ENCODE data around the gene GLS. TPM values are rescaled to one million over a fixed set of nuclear protein-coding genes. Genes with fewer than 3 reads are reported as not detected.
A peak's percentile ranks its signal among the peaks of the same experiment; 100 is the strongest.

The GLS gene
- total and polyA plus RNA-seq, 2 donors (not counting 3 experiments of a cell fraction or from before 2014, with no cell fraction given), result 49.0 to 183 TPM

DNA sequence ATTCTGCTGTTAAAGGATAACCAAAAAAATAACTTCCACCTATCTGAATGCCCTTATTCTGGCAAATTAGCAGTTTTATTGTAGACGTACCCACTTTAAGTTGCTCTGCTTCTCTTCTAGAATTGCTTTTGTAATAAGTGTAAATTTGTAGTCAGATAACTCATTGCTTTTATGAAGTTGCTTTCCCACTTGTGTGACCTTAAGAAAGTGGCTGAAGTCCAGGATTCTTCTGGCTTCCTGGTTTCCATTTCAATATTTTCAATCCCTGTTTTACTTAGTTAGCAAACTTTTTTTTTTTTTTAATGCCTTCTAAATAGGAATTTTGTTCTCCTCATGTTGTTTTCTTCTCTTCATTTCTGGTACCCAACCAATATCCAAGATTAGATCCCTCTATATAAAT lies 59.8 kb downstream of the GLS start:
- dilution Hi-C loops (cut with MboI; ENCODE audit: extremely low pct_ligation_motif_present, low sequenced_read_pairs) (no loop called here), intact Hi-C loops (cut with micrococcal nuclease) (no loop called here)
- Histone ChIP-seq H3K9me1 (replicated peaks; ENCODE audit: control insufficient read depth, extremely low read depth, insufficient read depth, low read length) (no peaks in the 10 kb centered on the region), H3K9me3 (replicated peaks; ENCODE audit: control insufficient read depth, insufficient read depth, low read length) (no peaks in the 10 kb centered on the region), H3K9ac (replicated peaks; ENCODE audit: extremely low read depth, insufficient read depth, low read length) (no peak overlapping the region), H3K4me1 (ENCODE audit: control insufficient read depth, extremely low read depth, insufficient read depth, low read length) (peaks cover 2% of the 10 kb centered on the region), H3K79me2 (ENCODE audit: control insufficient read depth, insufficient read depth, low read length) (no peaks in the 10 kb centered on the region), H2AFZ (ENCODE audit: low read depth, low read length) (no peak overlapping the region), H3K36me3 (ENCODE audit: control insufficient read depth in 2 of 2, extremely low read depth in 1 of 2, insufficient read depth in 2 of 2, low read length in 2 of 2) (peaks cover 0 to 6% of the 10 kb centered on the region in 2 experiments), H3K4me2 (ENCODE audit: insufficient read depth, low read length) (no peak overlapping the region), H3K27ac (ENCODE audit: insufficient read depth, low read depth, low read length) (no peak overlapping the region), H3K4me3 (replicated peaks in 1 of 3; ENCODE audit: insufficient read depth in 1 of 3, low read depth in 1 of 3, low read length in 3 of 3) (no peak overlapping the region), H3K27me3 (ENCODE audit: control insufficient read depth in 2 of 2, insufficient read depth in 2 of 2, low read length in 2 of 2) (no peaks in the 10 kb centered on the region), H4K20me1 (replicated peaks; ENCODE audit: control insufficient read depth, extremely low read depth, insufficient read depth, low read length) (no peaks in the 10 kb centered on the region)
- FAIRE-seq, result no peak
- POLR2A ChIA-PET, result no interaction called here
- BruUV-seq (replicated peaks), result no TSS peak
- TF ChIP-seq JUN (IDR thresholded peaks at IDR 0.05; ENCODE audit: borderline replicate concordance, insufficient read depth, insufficient read length, low read depth) (no peak), POLR2AphosphoS5 (IDR thresholded peaks at IDR 0.05; ENCODE audit: insufficient read depth, low read depth, low read length) (no peak), MYC (IDR thresholded peaks at IDR 0.05; ENCODE audit: low read depth, low read length) (no peak), POLR2A (IDR thresholded peaks at IDR 0.05; ENCODE audit: low read depth, low read length) (no peak), GATA2 (IDR thresholded peaks at IDR 0.05; ENCODE audit: insufficient read depth, insufficient read length, low read depth, low read length) (no peak)
- TF ChIP-seq, protein P1, sequence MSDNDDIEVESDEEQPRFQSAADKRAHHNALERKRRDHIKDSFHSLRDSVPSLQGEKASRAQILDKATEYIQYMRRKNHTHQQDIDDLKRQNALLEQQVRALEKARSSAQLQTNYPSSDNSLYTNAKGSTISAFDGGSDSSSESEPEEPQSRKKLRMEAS (IDR thresholded peaks at IDR 0.05; ENCODE audit: insufficient read depth, insufficient read length), result no peak
- peak; percentile 82 for DNase-seq (ENCODE audit: low read depth, low spot score)
- CTCF ChIA-PET, result interaction anchor here (1.4 kb wide), 1 partner anchor 28 kb away, joined by 3 read pairs; no protein-coding TSS in a partner anchor

- no peak for FAIRE-seq
- Histone ChIP-seq H3K4me2 (ENCODE audit: insufficient read depth, low read length) (no peak overlapping the region), H3K4me3 (replicated peaks in 1 of 3; ENCODE audit: insufficient read depth in 1 of 3, low read depth in 1 of 3, low read length in 3 of 3) (no peak overlapping the region), H4K20me1 (replicated peaks; ENCODE audit: control insufficient read depth, extremely low read depth, insufficient read depth, low read length) (no peaks in the 10 kb centered on the region), H3K9me3 (replicated peaks; ENCODE audit: control insufficient read depth, insufficient read depth, low read length) (no peaks in the 10 kb centered on the region), H3K27ac (ENCODE audit: insufficient read depth, low read depth, low read length) (no peak overlapping the region), H3K4me1 (ENCODE audit: control insufficient read depth, extremely low read depth, insufficient read depth, low read length) (peaks cover 9% of the 10 kb centered on the region), H3K36me3 (ENCODE audit: control insufficient read depth in 2 of 2, extremely low read depth in 1 of 2, insufficient read depth in 2 of 2, low read length in 2 of 2) (no peaks in the 10 kb centered on the region), H3K79me2 (ENCODE audit: control insufficient read depth, insufficient read depth, low read length) (no peaks in the 10 kb centered on the region), H3K27me3 (ENCODE audit: control insufficient read depth in 2 of 2, insufficient read depth in 2 of 2, low read length in 2 of 2) (no peaks in the 10 kb centered on the region), H3K9me1 (replicated peaks; ENCODE audit: control insufficient read depth, extremely low read depth, insufficient read depth, low read length) (no peaks in the 10 kb centered on the region), H3K9ac (replicated peaks; ENCODE audit: extremely low read depth, insufficient read depth, low read length) (no peak overlapping the region), H2AFZ (ENCODE audit: low read depth, low read length) (no peak overlapping the region)
- no TSS peak for BruUV-seq (replicated peaks)
- CTCF ChIA-PET, result interaction anchor here (1.4 kb wide), 2 partner anchors 27 to 38 kb away, joined by 3 to 4 read pairs; no protein-coding TSS in a partner anchor
- intact Hi-C loops (cut with micrococcal nuclease), result no loop called here
- DNase-seq (ENCODE audit: low read depth, low spot score), result no peak
- TF ChIP-seq GATA2 (IDR thresholded peaks at IDR 0.05; ENCODE audit: insufficient read depth, insufficient read length, low read depth, low read length) (no peak), POLR2A (IDR thresholded peaks at IDR 0.05; ENCODE audit: low read depth, low read length) (no peak), FOS (IDR thresholded peaks at IDR 0.05; ENCODE audit: borderline replicate concordance, insufficient read depth, low read length) (no peak), EZH2 (IDR thresholded peaks at IDR 0.05; ENCODE audit: borderline replicate concordance, low read depth, low read length, severe bottlenecking) (no peak), CTCF (IDR thresholded peaks at IDR 0.05; ENCODE audit: extremely low read depth in 1 of 2, insufficient read depth in 1 of 2, low read depth in 1 of 2, low read length in 2 of 2) (no peak)
- TF ChIP-seq, protein P1 (IDR thresholded peaks at IDR 0.05; ENCODE audit: insufficient read depth, insufficient read length), result no peak
- POLR2A ChIA-PET, result no interaction called here
- dilution Hi-C loops (cut with MboI; ENCODE audit: extremely low pct_ligation_motif_present, low sequenced_read_pairs), result no loop called here
These were observed 61.0 kb downstream of the GLS start for GRCh38 chr2:190941571-190941970.

Data from endothelial cell of umbilical vein (primary cell).